SK-N-SH (cell line): ENCODE results near the gene ILK.

ENCODE experiments used
- CTCF ChIP-seq: fragments of 200-600 bp; sonication (generic); IDR thresholded peaks from 2 replicates; pipeline ENCODE4 v1.6.1; 2017; ENCODE audit warnings: antibody characterized with exemption, mild to moderate bottlenecking, moderate library complexity
- EP300 ChIP-seq, 2 experiments: IDR thresholded peaks; 2 replicates each; pipeline versions ENCODE4 v1.4.0 to v1.6.1; 2012; ENCODE audit warnings: borderline replicate concordance in 1 of 2, low read depth in 1 of 2, low read length in 1 of 2
- EZH2phosphoT487 ChIP-seq: fragments of 200-600 bp; sonication (generic); IDR thresholded peaks from 2 replicates; pipeline ENCODE4 v1.6.1; 2017; ENCODE audit warnings: low read depth, mixed run types, mild to moderate bottlenecking, antibody characterized with exemption, moderate library complexity, borderline replicate concordance
- FOXJ3 ChIP-seq: sonication (generic); formaldehyde crosslinking; IDR thresholded peaks from 2 replicates; pipeline ENCODE4 v1.5.1; 2020; ENCODE audit warnings: mild to moderate bottlenecking, missing genetic modification reagents
- JUND ChIP-seq: IDR thresholded peaks from 2 replicates; pipeline ENCODE4 v1.4.0; 2012
- NFIC ChIP-seq: IDR thresholded peaks from 2 replicates; pipeline ENCODE4 v1.4.0; 2012; ENCODE audit warnings: borderline replicate concordance
- RAD21 ChIP-seq: IDR thresholded peaks from 2 replicates; pipeline ENCODE4 v1.6.1; 2012; ENCODE audit warnings: mild to moderate bottlenecking, low read length

DNA sequence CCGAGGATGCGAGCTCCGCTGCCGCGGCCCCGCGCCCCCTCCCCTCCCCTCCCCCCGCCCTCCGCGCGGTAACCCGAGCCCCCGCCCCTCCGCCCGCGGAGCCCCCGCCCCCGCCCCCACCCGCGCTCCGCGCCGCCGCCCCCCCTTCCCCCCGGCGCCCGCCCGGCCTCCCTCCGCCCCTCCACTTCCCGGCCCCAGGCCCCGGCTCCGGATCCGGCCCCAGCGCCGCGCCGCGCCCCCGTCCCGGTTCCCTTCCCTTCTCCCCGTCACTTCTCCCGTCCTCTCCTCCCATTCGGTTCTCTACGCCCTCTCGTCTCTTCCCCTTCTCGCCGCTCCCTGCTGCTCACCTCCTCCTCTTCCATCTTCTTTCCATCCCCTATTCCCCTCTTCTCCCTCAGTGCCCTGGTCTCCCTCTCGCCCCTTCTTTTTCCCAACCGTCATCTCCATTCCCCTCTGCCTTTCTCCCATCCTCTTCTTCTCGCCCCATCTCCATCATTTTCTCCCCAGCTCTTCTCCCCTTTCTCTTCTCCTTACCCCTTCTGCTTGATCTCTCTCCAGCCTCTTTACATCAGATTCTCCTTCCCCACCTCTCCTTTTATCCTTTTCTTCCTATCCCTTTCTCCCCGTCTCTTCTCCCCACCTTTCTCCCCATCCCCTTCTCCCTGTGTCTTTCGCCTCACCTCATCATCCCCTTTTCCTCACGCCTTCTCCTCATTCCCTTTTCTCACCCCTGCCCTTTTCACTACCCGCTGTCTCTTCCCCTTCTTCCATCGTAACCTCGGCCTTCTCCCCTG, 52.4 kb downstream of the ILK start, which contains the start of gene DCHS1:
- TF ChIP-seq CTCF (no peak), RAD21 (no peak), FOXJ3 (CRISPR knock-in tag) (no peak), EP300 (IDR thresholded peaks at IDR 0.05; ENCODE audit: borderline replicate concordance in 1 of 2, low read depth in 1 of 2, low read length in 1 of 2) (no peak), NFIC (no peak), EZH2phosphoT487 (no peak), JUND (no peak)
